Heart left ventricle (tissue), 16 donors: ENCODE data around the gene TKFC. TPM values are rescaled to one million over a fixed set of nuclear protein-coding genes. Genes with fewer than 3 reads are reported as not detected.
A peak's percentile ranks its signal among the peaks of the same experiment; 100 is the strongest.

Experiments used
- ATAC-seq, 4 donors: fragments of 200-7000 bp; cut with Tn5 transposase; one replicate each; pipeline ENCODE4 v1.9.1; 2020 to 2022; ENCODE audit warnings: moderate library complexity in 4 of 4, mild to moderate bottlenecking in 3 of 4, moderate number of reproducible peaks in 1 of 4
- DNase-seq, 5 donors: peaks; one replicate each; pipeline ENCODE4 v3.0.0-alpha.2; 2020
- H3K27ac ChIP-seq, 12 donors: fragments of 200-600 bp; sonication (generic) in 4 of 12; one replicate each; pipeline versions ENCODE4 v1.5.0 to v1.8.0; 2016 to 2022; ENCODE audit warnings: mild to moderate bottlenecking in 2 of 12
- H3K27me3 ChIP-seq, 9 donors: fragments of 200-600 bp; sonication (generic) in 2 of 9; one replicate each; pipeline versions ENCODE4 v1.5.1 to v1.8.0; 2016 to 2022; ENCODE audit warnings: mild to moderate bottlenecking in 3 of 9
- H3K36me3 ChIP-seq, 9 donors: fragments of 200-600 bp; sonication (generic) in 2 of 9; one replicate each; pipeline versions ENCODE4 v1.5.0 to v1.8.0; 2018 to 2022; ENCODE audit warnings: mild to moderate bottlenecking in 2 of 9
- H3K4me1 ChIP-seq, 12 donors: fragments of 200-600 bp; sonication (generic) in 4 of 12; one replicate each; pipeline versions ENCODE4 v1.5.0 to v1.8.0; 2016 to 2022; ENCODE audit warnings: mild to moderate bottlenecking in 3 of 12
- H3K4me3 ChIP-seq, 12 donors: fragments of 200-600 bp; sonication (generic) in 4 of 12; one replicate each; pipeline versions ENCODE4 v1.5.0 to v1.8.0; 2017 to 2022; ENCODE audit warnings: mild to moderate bottlenecking in 9 of 12, moderate library complexity in 4 of 12
- H3K9me3 ChIP-seq, 12 donors: fragments of 200-600 bp; sonication (generic) in 4 of 12; one replicate each; pipeline versions ENCODE4 v1.5.0 to v1.8.0; 2016 to 2022; ENCODE audit warnings: mild to moderate bottlenecking in 1 of 12
- CTCF ChIP-seq, 12 donors: fragments of 200-600 bp; sonication (generic) in 4 of 12; IDR thresholded peaks; one replicate each; pipeline versions ENCODE4 v1.5.0 to v1.8.0; 2018 to 2022; ENCODE audit warnings: antibody characterized with exemption in 12 of 12, mild to moderate bottlenecking in 5 of 12
- POLR2A ChIP-seq, 2 donors: fragments of 450-650 bp; IDR thresholded peaks; one replicate each; pipeline ENCODE4 v1.6.1; 2017; ENCODE audit warnings: antibody characterized with exemption in 2 of 2, mild to moderate bottlenecking in 2 of 2, moderate library complexity in 2 of 2
- WGBS, 4 donors: extraction: QIAGEN DNeasy Blood & Tissue Kit in 2 of 4; methylation state at CpG; one replicate each; pipeline versions ENCODE4 v1.1.5 to v1.1.7; 2013 to 2018; 5-methylcytosine and 5-hydroxymethylcytosine counted together
- intact Hi-C, 10 donors: fragments of 100-400 bp; cut with DNase I; formaldehyde crosslinking; loops; one replicate each; pipeline versions ENCODE4 v1.11.1 to v1.14.2; 2022
- polyA plus RNA-seq, 2 donors: library from polyadenylated mRNA; stranded (reverse); fragments of 200-250 nt; gene quantifications; one replicate each; pipeline ENCODE4 v1.2.3, GENCODE V29; 2013
- total RNA-seq, 9 donors: library from RNA; depleted of rRNA in 2 of 9; stranded (reverse); fragments of >200 nt in 2 of 9; fragmentation: NEBNext Ultra II Directional in 3 of 9; extraction: Animal tissue kit (Norgen Biotek cat#: 25700) in 3 of 9; gene quantifications; one replicate each; pipeline versions ENCODE4 v1.1.0 to v1.2.4, GENCODE V29; 2016 to 2023
- donor health status: ischemic (EF 13 %, LVEDD 7.1; RV severe dilation, severe dysfunction).
- donor health status: healthy with polysubstance abuse.
- donor health status: DM: no; HTN: yes; CAD: no.
- donor health status: DM: no; HTN: no; CAD: no.
- donor health status: ischemic (EF 25% LVEDD 6.9; RV normal size, moderate dysfunction).
- donor health status: ischemic (EF 25% LVEDD 5.7; RV mildly dilated, moderate dysfunction).
- donor health status: healthy.
- donor health status: DM: yes; HTN: yes; CAD: no.
- donor health status: ischemic (EF 35%, LVEDD 5.7; RV mildly dilated, moderate dysfunction).
- donor health status: nonischemic (EF 11% LVEDD 7.7; RV severe dilation, severe dysfunction).
- donor health status: DM: yes; HTN: yes; CAD: no.
- donor health status: PGD.
- donor health status: ischemic (EF 29% LVEDD 5.4; RV normal size, mild dysfunction).
- donor health status: nonischemic (EF 23%, LVEDD 6.1; RV moderate dilation, normal function).

TKFC gene
- total and polyA plus RNA-seq, 11 donors = 10.0 to 31.2 (median 16.2) TPM

- no peak overlapping the region for H3K27ac ChIP-seq
- no peak for ATAC-seq
- DNase-seq = peak in 1 of 5 donors; percentile 5
- no peak overlapping the region for H3K4me3 ChIP-seq
- peaks cover 0 to 57% (median 53%) of the 10 kb centered on the region in 9 donors for H3K36me3 ChIP-seq
- TF ChIP-seq POLR2A (IDR thresholded peaks at IDR 0.05) = no peak
- TF ChIP-seq CTCF (IDR thresholded peaks at IDR 0.05) = no peak
- 92 to 97% (median 94%) methylated on average over 5 of the region's 5 CpGs for WGBS, 4 donors
- peaks cover 0 to 35% (median 28%) of the 10 kb centered on the region in 12 donors for H3K4me1 ChIP-seq
- intact Hi-C loops = no loop called here
- H3K9me3 ChIP-seq = no peaks in the 10 kb centered on the region
- no peaks in the 10 kb centered on the region for H3K27me3 ChIP-seq
These were observed 31.1 kb downstream of the TKFC start for GRCh38 chr11:61364012-61364675.

- DNase-seq (peak in 1 of 5 donors; percentile 1), ATAC-seq (no peak)
- H3K9me3 ChIP-seq = no peaks in the 10 kb centered on the region
- H3K27me3 ChIP-seq = no peaks in the 10 kb centered on the region
- no peak overlapping the region for H3K4me3 ChIP-seq
- intact Hi-C loops = loop anchor here in 1 of 10 donors (5.0 kb wide), 1 partner anchor 60 kb away; the partner anchor contains the start of gene CPSF7
- 63 to 79% (median 75%) methylated on average over 6 of the region's 6 CpGs for WGBS, 4 donors
- peaks cover 0 to 75% (median 63%) of the 10 kb centered on the region in 9 donors for H3K36me3 ChIP-seq
- TF ChIP-seq POLR2A (IDR thresholded peaks at IDR 0.05) = no peak
- no peak for TF ChIP-seq CTCF (IDR thresholded peaks at IDR 0.05)
- peaks cover 0 to 23% (median 12%) of the 10 kb centered on the region in 12 donors for H3K4me1 ChIP-seq
- no peak overlapping the region for H3K27ac ChIP-seq
These were observed 34.4 kb downstream of the TKFC start for GRCh38 chr11:61367406-61367805.

- Histone ChIP-seq H3K36me3 (peaks cover 0 to 81% (median 66%) of the 10 kb centered on the region in 9 donors), H3K4me3 (no peak overlapping the region), H3K27ac (peak overlapping the region in 1 of 12 donors; percentile 28), H3K27me3 (no peaks in the 10 kb centered on the region), H3K9me3 (no peaks in the 10 kb centered on the region), H3K4me1 (peaks cover 0 to 13% (median under 1%) of the 10 kb centered on the region in 12 donors)
- ATAC-seq = no peak
- TF ChIP-seq CTCF (IDR thresholded peaks at IDR 0.05) = no peak
- TF ChIP-seq POLR2A (IDR thresholded peaks at IDR 0.05) = no peak
- peak in 1 of 5 donors; percentile 16 for DNase-seq
- intact Hi-C loops = loop anchor here in 1 of 10 donors (5.0 kb wide), 1 partner anchor 59 kb away; the partner anchor contains the start of gene CPSF7
- WGBS, 4 donors = 81 to 92% (median 90%) methylated on average over 7 of the region's 7 CpGs
These were observed 35.6 kb downstream of the TKFC start for GRCh38 chr11:61368646-61369045.
